ENCODE data around the gene LILRB2. TPM values are rescaled to one million over a fixed set of nuclear protein-coding genes. Genes with fewer than 3 reads are reported as not detected.
"Not testable (repeated sequence)": the region's sequence is repeated elsewhere in the genome, so short reads cannot be mapped to it uniquely, and the experiment has no call there.

Gene LILRB2
- total and polyA plus RNA-seq, 9 of the 15 experiments (the other 6 are each of a cell fraction or from before 2014, with no cell fraction given), result not detected

- H3K27ac ChIP-seq (ENCODE audit: extremely low read depth, low read depth, low read length); POLR2A ChIA-PET; H3K9me1 ChIP-seq (ENCODE audit: control insufficient read depth, insufficient read depth, low read length); BruUV-seq (replicated peaks); ATAC-seq; H3K9ac ChIP-seq (ENCODE audit: insufficient read depth in 1 of 2, low read depth in 2 of 2, low read length in 2 of 2); H3K9me3 ChIP-seq (replicated peaks; ENCODE audit: control insufficient read depth, insufficient read depth, low read depth, low read length); H3K4me3 ChIP-seq; H3K36me3 ChIP-seq (ENCODE audit: control insufficient read depth, insufficient read depth, low read length); CTCF ChIA-PET (ENCODE audit: low intra/inter-chr PET ratio); DNase-seq (ENCODE audit: extremely low read depth in 1 of 4, low spot score in 3 of 4); H2AFZ ChIP-seq (ENCODE audit: low read depth, low read length); H3K4me2 ChIP-seq (ENCODE audit: insufficient read depth, low read length); H4K20me1 ChIP-seq (replicated peaks; ENCODE audit: control insufficient read depth, insufficient read depth, low read length); intact Hi-C loops (cut with micrococcal nuclease); H3K79me2 ChIP-seq (ENCODE audit: control insufficient read depth, insufficient read depth, low read length); FAIRE-seq; in situ Hi-C loops (cut with MboI): not testable (repeated sequence)
- WGBS (ENCODE audit: insufficient coverage, low coverage, missing lambda C conversion rate), result 0% methylated on average over 3 of the region's 4 CpGs
- H3K27me3 ChIP-seq (ENCODE audit: control insufficient read depth in 2 of 2, insufficient read depth in 2 of 2, low read length in 2 of 2), result peaks cover 29 to 44% of the 10 kb centered on the region in 2 experiments
- peaks cover 0 to 14% of the 10 kb centered on the region in 2 experiments; a peak in 2 of 5 replicates for H3K4me1 ChIP-seq (replicated peaks in 1 of 2; ENCODE audit: control insufficient read depth in 2 of 2, insufficient read depth in 2 of 2, low read length in 2 of 2)
These were observed 38.7 kb downstream of the LILRB2 start for GRCh38 chr19:54242234-54242633.

- intact Hi-C loops (cut with micrococcal nuclease); H3K4me3 ChIP-seq; H4K20me1 ChIP-seq (replicated peaks; ENCODE audit: control insufficient read depth, insufficient read depth, low read length); H3K9me1 ChIP-seq (ENCODE audit: control insufficient read depth, insufficient read depth, low read length); CTCF ChIA-PET (ENCODE audit: low intra/inter-chr PET ratio); H3K4me2 ChIP-seq (ENCODE audit: insufficient read depth, low read length); H3K9me3 ChIP-seq (replicated peaks; ENCODE audit: control insufficient read depth, insufficient read depth, low read depth, low read length); in situ Hi-C loops (cut with MboI); H3K36me3 ChIP-seq (ENCODE audit: control insufficient read depth, insufficient read depth, low read length); H3K27ac ChIP-seq (ENCODE audit: extremely low read depth, low read depth, low read length); H2AFZ ChIP-seq (ENCODE audit: low read depth, low read length); H3K9ac ChIP-seq (ENCODE audit: insufficient read depth in 1 of 2, low read depth in 2 of 2, low read length in 2 of 2); FAIRE-seq; H3K79me2 ChIP-seq (ENCODE audit: control insufficient read depth, insufficient read depth, low read length); DNase-seq (ENCODE audit: extremely low read depth in 1 of 4, low spot score in 3 of 4); BruUV-seq (replicated peaks): not testable (repeated sequence)
- Histone ChIP-seq H3K27me3 (ENCODE audit: control insufficient read depth in 2 of 2, insufficient read depth in 2 of 2, low read length in 2 of 2) (peaks cover 26 to 44% of the 10 kb centered on the region in 2 experiments; a peak in 4 of 5 replicates), H3K4me1 (replicated peaks in 1 of 2; ENCODE audit: control insufficient read depth in 2 of 2, insufficient read depth in 2 of 2, low read length in 2 of 2) (peaks cover 0 to 14% of the 10 kb centered on the region in 2 experiments; a peak in 2 of 5 replicates)
- ATAC-seq, result peak; percentile 38
- POLR2A ChIA-PET, result interaction anchor here (0.6 to 1.2 kb wide), 2 partner anchors 11 to 29 kb away, joined by 3 to 5 read pairs; no protein-coding TSS in a partner anchor
- 24% methylated on average over 11 of the region's 22 CpGs for WGBS (ENCODE audit: insufficient coverage, low coverage, missing lambda C conversion rate)
These were observed 40.3 kb downstream of the LILRB2 start for GRCh38 chr19:54240372-54241336.

- DNase-seq (ENCODE audit: extremely low read depth in 1 of 4, low spot score in 3 of 4); H3K36me3 ChIP-seq (ENCODE audit: control insufficient read depth, insufficient read depth, low read length); CTCF ChIA-PET (ENCODE audit: low intra/inter-chr PET ratio); H3K79me2 ChIP-seq (ENCODE audit: control insufficient read depth, insufficient read depth, low read length); H3K9me3 ChIP-seq (replicated peaks; ENCODE audit: control insufficient read depth, insufficient read depth, low read depth, low read length); intact Hi-C loops (cut with micrococcal nuclease); H3K4me2 ChIP-seq (ENCODE audit: insufficient read depth, low read length); H3K4me3 ChIP-seq; H3K9me1 ChIP-seq (ENCODE audit: control insufficient read depth, insufficient read depth, low read length); H2AFZ ChIP-seq (ENCODE audit: low read depth, low read length); BruUV-seq (replicated peaks); H3K27ac ChIP-seq (ENCODE audit: extremely low read depth, low read depth, low read length); H4K20me1 ChIP-seq (replicated peaks; ENCODE audit: control insufficient read depth, insufficient read depth, low read length); FAIRE-seq; H3K9ac ChIP-seq (ENCODE audit: insufficient read depth in 1 of 2, low read depth in 2 of 2, low read length in 2 of 2); in situ Hi-C loops (cut with MboI): not testable (repeated sequence)
- H3K4me1 ChIP-seq (replicated peaks in 1 of 2; ENCODE audit: control insufficient read depth in 2 of 2, insufficient read depth in 2 of 2, low read length in 2 of 2), result peaks cover 0 to 14% of the 10 kb centered on the region in 2 experiments; a peak in 2 of 5 replicates
- POLR2A ChIA-PET, result interaction anchor here (0.6 to 1.2 kb wide), 3 partner anchors 10 to 29 kb away, joined by 3 to 5 read pairs (median 3); no protein-coding TSS in a partner anchor
- H3K27me3 ChIP-seq (ENCODE audit: control insufficient read depth in 2 of 2, insufficient read depth in 2 of 2, low read length in 2 of 2), result peaks cover 20 to 38% of the 10 kb centered on the region in 2 experiments; a peak in 4 of 5 replicates
- ATAC-seq, result peak; percentile 55
- WGBS (ENCODE audit: insufficient coverage, low coverage, missing lambda C conversion rate), result 16% methylated on average over 11 of the region's 21 CpGs
These were observed 41.2 kb downstream of the LILRB2 start for GRCh38 chr19:54239491-54240371.
